BLaER1 (cell line): ENCODE measurements around the gene TTC1.

Experiments
- H3K27ac ChIP-seq: shearing (Covaris generic); formaldehyde crosslinking; 2 replicates; pipeline ENCODE4 v1.8.1; 2022
- H3K27me3 ChIP-seq: shearing (Covaris generic); formaldehyde crosslinking; 2 replicates; pipeline ENCODE4 v1.8.1; 2022
- H3K36me3 ChIP-seq: shearing (Covaris generic); formaldehyde crosslinking; 2 replicates; pipeline ENCODE4 v1.8.1; 2022
- H3K4me1 ChIP-seq: shearing (Covaris generic); formaldehyde crosslinking; 2 replicates; pipeline ENCODE4 v1.8.1; 2022
- H3K4me2 ChIP-seq: shearing (Covaris generic); formaldehyde crosslinking; 2 replicates; pipeline ENCODE4 v1.8.1; 2022
- H3K4me3 ChIP-seq: shearing (Covaris generic); formaldehyde crosslinking; 2 replicates; pipeline ENCODE4 v1.8.1; 2022
- H3K9ac ChIP-seq: shearing (Covaris generic); formaldehyde crosslinking; 2 replicates; pipeline ENCODE4 v1.8.1; 2022
- H3K9me3 ChIP-seq: shearing (Covaris generic); formaldehyde crosslinking; 2 replicates; pipeline ENCODE4 v1.8.1; 2022
- H4K20me1 ChIP-seq: shearing (Covaris generic); formaldehyde crosslinking; 2 replicates; pipeline ENCODE4 v1.8.1; 2022
- Cebpa-rat ChIP-seq: shearing (Covaris generic); IDR thresholded peaks from 2 replicates; pipeline ENCODE4 v1.8.1; 2022

The TTC1 gene

DNA sequence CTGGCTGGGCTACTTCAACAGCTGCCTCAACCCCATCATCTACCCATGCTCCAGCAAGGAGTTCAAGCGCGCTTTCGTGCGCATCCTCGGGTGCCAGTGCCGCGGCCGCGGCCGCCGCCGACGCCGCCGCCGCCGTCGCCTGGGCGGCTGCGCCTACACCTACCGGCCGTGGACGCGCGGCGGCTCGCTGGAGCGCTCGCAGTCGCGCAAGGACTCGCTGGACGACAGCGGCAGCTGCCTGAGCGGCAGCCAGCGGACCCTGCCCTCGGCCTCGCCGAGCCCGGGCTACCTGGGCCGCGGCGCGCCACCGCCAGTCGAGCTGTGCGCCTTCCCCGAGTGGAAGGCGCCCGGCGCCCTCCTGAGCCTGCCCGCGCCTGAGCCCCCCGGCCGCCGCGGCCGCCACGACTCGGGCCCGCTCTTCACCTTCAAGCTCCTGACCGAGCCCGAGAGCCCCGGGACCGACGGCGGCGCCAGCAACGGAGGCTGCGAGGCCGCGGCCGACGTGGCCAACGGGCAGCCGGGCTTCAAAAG lies 36.9 kb upstream of the TTC1 start:
- no peak overlapping the region for H3K9ac ChIP-seq

DNA sequence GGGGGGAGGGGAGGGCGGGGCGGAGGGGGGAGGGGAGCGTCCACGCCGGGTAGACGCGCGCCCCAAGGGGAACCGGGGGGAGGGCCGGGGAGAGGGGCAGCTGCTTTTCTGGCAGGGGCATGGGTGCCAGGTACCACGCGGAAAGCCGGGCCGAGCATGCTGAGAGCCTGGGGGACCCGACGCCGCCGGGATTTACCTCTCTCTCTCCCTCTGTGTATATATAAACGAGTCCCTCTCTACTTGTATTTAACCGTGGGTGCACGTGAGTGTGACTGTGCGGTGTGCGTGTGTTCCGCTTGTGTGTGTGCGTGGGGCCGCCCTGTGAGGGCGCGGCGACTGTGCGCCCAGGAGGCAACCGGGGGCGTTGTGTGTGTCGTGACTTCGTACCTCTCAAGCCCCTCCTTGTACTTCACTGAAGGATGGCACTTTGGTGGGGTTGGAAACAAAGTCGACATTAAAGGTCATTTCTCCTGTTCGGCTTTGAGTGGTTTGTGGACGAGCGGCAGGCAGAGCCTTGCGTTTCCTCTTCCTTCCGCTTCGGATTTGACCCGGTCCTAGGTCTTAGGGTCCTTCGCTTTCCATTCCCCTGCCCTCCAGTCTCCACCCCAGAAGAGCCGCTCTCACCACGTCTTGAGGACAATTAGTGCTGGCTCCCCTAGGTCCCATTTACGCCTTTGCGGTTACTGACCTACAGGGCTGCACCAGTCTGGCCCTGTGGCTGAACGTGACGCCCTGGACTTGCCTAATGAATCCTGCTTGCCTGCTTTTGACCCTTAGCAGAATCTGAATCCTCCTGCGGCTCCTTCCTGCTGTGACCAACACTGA lies 36.2 kb upstream of the TTC1 start:
- H3K4me1 ChIP-seq = no peaks in the 10 kb centered on the region
- no peak overlapping the region for H3K27ac ChIP-seq
- H3K4me2 ChIP-seq = no peak overlapping the region; the same call in 1 of the 2 replicates
- peaks cover 51% of the 10 kb centered on the region for H3K27me3 ChIP-seq
- no peaks in the 10 kb centered on the region for H3K36me3 ChIP-seq
- peaks cover 15% of the 10 kb centered on the region for H3K9me3 ChIP-seq
- TF ChIP-seq Cebpa-rat = no peak
- H3K9ac ChIP-seq = no peak overlapping the region
- no peak overlapping the region; the same call in 1 of the 2 replicates for H3K4me3 ChIP-seq
- no peaks in the 10 kb centered on the region; the same call in 1 of the 2 replicates for H4K20me1 ChIP-seq

More for the DNA sequence above, 36.9 kb upstream of the TTC1 start:
- H3K36me3 ChIP-seq = no peaks in the 10 kb centered on the region
- H3K4me2 ChIP-seq = peak overlapping the region; percentile 69
- H3K4me3 ChIP-seq = peak overlapping the region; percentile 59
- H3K27me3 ChIP-seq = peaks cover 51% of the 10 kb centered on the region
- H4K20me1 ChIP-seq = no peaks in the 10 kb centered on the region; the same call in 1 of the 2 replicates
- peaks cover 15% of the 10 kb centered on the region for H3K9me3 ChIP-seq
- no peaks in the 10 kb centered on the region for H3K4me1 ChIP-seq
- no peak overlapping the region for H3K27ac ChIP-seq
- no peak for TF ChIP-seq Cebpa-rat

DNA sequence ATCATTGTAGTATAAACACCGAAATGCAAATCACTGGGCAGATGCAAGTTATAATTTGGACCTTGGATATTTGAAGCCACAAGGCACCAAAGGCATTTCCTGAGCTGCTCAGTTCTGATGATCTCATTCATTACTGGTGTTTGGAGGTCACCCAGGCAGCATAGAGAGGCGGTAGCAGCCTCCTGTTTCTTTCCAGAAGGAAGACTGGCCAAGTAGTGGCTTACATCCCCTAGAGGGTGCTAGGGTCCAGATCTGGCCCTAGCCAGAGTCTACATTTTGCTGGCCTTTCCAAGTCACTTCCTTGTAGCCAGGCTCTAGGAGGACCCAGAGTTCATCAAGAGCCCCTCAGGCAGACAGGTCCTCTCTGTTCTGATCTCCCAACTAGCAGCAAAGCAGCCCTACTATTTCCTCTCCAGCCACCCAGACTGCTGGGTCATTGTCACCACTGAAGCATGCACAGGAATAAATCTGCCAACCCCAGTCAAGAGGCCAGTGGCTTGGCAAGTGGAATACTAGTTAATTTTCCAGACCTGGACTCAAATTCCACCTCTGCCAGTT lies 33.4 kb upstream of the TTC1 start:
- Histone ChIP-seq H3K9me3 (peaks cover 15% of the 10 kb centered on the region), H3K36me3 (no peaks in the 10 kb centered on the region), H3K4me1 (no peaks in the 10 kb centered on the region), H3K27me3 (peaks cover 45% of the 10 kb centered on the region), H4K20me1 (no peaks in the 10 kb centered on the region; the same call in 1 of the 2 replicates), H3K4me2 (no peak overlapping the region), H3K27ac (no peak overlapping the region), H3K4me3 (no peak overlapping the region), H3K9ac (no peak overlapping the region)
- no peak for TF ChIP-seq Cebpa-rat

DNA sequence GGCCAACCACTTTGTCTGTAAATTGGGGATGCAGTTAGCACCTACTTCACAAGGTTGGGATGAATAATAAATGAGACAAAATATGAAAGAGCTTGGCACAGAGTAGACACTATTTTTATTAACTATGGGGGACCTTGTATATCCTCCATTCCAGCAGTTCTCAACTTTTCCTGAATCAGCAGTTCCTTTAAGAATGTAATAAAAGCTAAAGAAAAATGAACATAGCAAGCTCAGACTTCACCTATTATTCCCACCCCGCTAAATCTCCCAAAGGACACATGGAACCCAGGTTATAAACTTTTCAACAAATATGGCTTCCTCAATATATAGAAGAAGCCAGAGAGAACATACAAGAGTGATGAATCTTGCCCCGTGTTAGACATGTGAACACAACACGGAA lies 32.0 kb upstream of the TTC1 start:
- Histone ChIP-seq H3K4me2 (no peak overlapping the region), H3K36me3 (no peaks in the 10 kb centered on the region), H3K4me1 (no peaks in the 10 kb centered on the region), H3K9me3 (peaks cover 14% of the 10 kb centered on the region), H3K27me3 (peaks cover 31% of the 10 kb centered on the region), H3K27ac (no peak overlapping the region), H4K20me1 (no peaks in the 10 kb centered on the region), H3K4me3 (no peak overlapping the region), H3K9ac (no peak overlapping the region)
- no peak for TF ChIP-seq Cebpa-rat

DNA sequence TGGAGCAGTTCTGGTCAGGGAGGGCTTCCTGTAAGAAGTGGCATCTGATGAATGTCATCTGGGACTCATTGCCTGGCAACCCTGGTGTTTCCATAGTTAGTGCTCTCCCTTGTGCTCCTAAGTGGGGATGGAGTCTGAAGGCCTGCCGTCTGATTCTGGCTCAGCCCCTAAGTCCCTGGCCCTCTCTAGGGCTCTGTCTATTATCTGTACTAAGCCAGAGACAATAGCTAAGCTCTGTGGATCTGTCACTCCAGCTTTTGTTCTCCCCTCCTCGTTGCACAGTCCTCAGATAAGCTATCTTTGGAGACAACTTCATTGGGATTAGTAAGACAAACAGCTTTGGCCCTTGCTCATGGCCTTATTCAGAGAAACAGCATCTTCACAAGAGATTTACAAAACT lies 30.6 kb upstream of the TTC1 start:
- no peak overlapping the region for H3K9ac ChIP-seq
- H3K36me3 ChIP-seq = no peaks in the 10 kb centered on the region
- H3K4me1 ChIP-seq = no peaks in the 10 kb centered on the region
- no peak overlapping the region for H3K27ac ChIP-seq
- no peak overlapping the region for H3K4me3 ChIP-seq
- no peaks in the 10 kb centered on the region for H4K20me1 ChIP-seq
- peaks cover 7% of the 10 kb centered on the region for H3K9me3 ChIP-seq
- H3K4me2 ChIP-seq = no peak overlapping the region
- TF ChIP-seq Cebpa-rat = no peak
- peaks cover 17% of the 10 kb centered on the region for H3K27me3 ChIP-seq

DNA sequence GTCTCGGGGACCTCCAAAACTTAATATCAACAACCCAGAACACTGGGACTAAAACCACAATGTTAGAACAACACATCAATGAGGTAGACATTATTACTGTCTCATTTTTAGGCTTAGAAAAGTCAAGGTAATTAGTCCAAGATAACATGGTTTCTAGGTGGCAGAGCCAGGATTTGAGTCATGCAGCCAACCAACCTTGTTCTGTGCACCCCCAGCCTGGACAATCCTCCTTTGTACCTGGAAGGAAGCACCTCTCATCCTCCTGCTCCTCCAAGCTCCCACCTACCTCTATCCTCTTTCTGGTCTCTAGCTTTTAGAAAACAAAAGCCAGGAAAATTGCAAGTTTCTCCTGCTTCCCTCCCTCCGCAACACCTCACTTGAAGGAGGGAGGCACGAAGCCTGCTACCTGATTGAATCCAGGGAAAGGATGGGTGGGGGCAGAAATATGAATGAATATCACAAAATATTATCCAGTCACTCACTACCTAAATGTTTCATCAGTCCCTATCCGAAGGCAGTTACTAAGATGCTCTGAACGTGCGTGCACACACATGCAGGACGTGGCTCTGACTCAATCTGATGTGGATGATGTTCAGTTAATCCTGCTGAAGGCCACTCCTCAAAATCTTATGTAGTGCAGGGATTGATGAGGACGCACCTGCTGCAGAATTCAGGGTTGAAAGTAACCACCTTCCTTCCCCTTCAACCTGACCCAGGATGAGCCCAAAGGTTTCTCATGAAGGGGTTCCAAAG lies 26.3 kb upstream of the TTC1 start:
- peaks cover 9% of the 10 kb centered on the region for H3K4me1 ChIP-seq
- TF ChIP-seq Cebpa-rat = no peak
- no peak overlapping the region for H3K4me2 ChIP-seq
- no peaks in the 10 kb centered on the region for H3K9me3 ChIP-seq
- no peaks in the 10 kb centered on the region for H3K36me3 ChIP-seq
- no peak overlapping the region for H3K4me3 ChIP-seq
- no peak overlapping the region for H3K9ac ChIP-seq
- H4K20me1 ChIP-seq = no peaks in the 10 kb centered on the region
- no peak overlapping the region for H3K27ac ChIP-seq
- H3K27me3 ChIP-seq = peaks cover 20% of the 10 kb centered on the region

DNA sequence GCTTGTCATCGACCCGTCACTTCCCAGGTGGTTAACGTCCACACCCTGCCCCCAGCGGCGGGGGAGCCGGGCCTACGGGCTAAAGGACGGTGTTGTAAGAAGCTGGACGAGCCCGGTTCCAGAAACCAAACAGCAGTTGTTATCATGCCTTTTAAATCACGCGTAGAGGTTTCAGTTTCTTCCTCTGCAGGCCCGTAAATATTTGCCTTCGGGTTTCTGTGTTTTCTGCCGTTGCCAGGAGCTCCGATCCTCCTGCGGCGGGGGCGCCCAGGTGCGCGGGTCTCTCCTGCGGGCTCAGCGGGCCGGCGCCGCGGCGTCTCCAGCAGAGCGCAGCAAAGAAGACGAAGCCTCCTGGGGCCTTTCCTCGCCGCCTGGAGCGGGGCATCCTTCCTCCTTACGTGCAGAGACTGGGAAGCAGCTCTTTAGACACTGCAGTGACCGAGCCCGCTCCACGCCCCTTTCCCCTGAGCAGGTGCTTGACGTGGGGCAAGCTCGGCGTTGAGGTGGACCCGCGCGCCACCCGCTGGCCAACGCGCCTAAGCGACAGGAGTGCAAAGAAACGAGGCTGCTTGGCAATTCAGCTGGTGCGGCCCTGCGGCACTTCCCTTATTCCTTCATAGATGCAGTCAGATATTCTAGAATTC lies 21.8 kb upstream of the TTC1 start:
- no peaks in the 10 kb centered on the region for H4K20me1 ChIP-seq
- H3K9me3 ChIP-seq = no peaks in the 10 kb centered on the region
- no peak overlapping the region for H3K27ac ChIP-seq
- H3K9ac ChIP-seq = no peak overlapping the region
- H3K4me2 ChIP-seq = peak overlapping the region; percentile 86
- peaks cover 29% of the 10 kb centered on the region for H3K27me3 ChIP-seq
- peak overlapping the region; percentile 56 for H3K4me3 ChIP-seq
- H3K4me1 ChIP-seq = peaks cover 18% of the 10 kb centered on the region
- TF ChIP-seq Cebpa-rat = no peak
- no peaks in the 10 kb centered on the region for H3K36me3 ChIP-seq

DNA sequence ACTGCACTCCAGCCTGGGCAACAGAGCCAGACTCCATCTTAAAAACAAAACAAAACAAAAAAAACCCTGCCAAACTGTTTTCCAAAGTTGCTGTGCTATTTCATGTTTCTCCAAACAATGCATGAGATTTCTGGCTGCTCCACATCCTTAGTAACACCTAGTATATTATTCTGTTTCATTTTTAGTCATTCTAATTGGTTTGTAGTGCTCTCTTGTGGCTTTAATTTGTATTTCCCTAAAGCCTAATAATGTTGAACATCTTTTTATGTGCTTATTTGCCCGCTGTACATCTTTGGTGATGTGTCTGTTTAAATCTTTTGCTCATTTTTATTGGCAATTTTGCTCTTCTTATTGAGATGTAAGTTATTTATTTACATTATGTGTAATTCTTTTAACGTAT lies 18.4 kb upstream of the TTC1 start:
- H3K4me2 ChIP-seq = no peak overlapping the region
- H4K20me1 ChIP-seq = no peaks in the 10 kb centered on the region
- H3K27ac ChIP-seq = no peak overlapping the region
- H3K4me3 ChIP-seq = no peak overlapping the region
- H3K27me3 ChIP-seq = peaks cover 29% of the 10 kb centered on the region
- H3K4me1 ChIP-seq = peaks cover 18% of the 10 kb centered on the region
- no peak for TF ChIP-seq Cebpa-rat
- no peak overlapping the region for H3K9ac ChIP-seq
- no peaks in the 10 kb centered on the region for H3K36me3 ChIP-seq
- peaks cover 15% of the 10 kb centered on the region for H3K9me3 ChIP-seq

DNA sequence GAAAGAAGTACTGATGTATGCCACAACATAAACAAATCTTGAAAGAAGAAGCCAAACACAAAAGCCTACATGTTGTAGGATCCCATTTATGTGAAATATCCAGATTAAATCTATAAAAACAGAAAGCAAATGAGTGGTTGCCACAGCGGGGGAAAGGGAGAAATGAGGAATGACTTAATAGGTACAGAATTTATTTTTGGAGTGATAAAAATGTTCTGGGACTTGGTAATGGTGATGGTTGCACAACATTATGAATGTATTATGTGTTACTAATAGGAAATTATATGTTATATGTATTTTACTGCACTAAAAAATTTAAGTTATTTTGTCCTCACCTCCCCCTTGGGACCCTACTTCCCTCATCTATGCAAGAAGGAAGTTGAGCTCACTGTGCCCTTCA lies 16.4 kb upstream of the TTC1 start:
- peaks cover 15% of the 10 kb centered on the region for H3K9me3 ChIP-seq
- no peak overlapping the region for H3K4me3 ChIP-seq
- H3K4me2 ChIP-seq = no peak overlapping the region
- H3K27ac ChIP-seq = no peak overlapping the region
- no peaks in the 10 kb centered on the region for H3K36me3 ChIP-seq
- no peak overlapping the region for H3K9ac ChIP-seq
- TF ChIP-seq Cebpa-rat = no peak
- H3K27me3 ChIP-seq = peaks cover 10% of the 10 kb centered on the region; the same call in 1 of the 2 replicates
- no peaks in the 10 kb centered on the region for H4K20me1 ChIP-seq
- peaks cover 9% of the 10 kb centered on the region for H3K4me1 ChIP-seq
